GM10266 (cell line): ENCODE results near the gene DOHH.

Experiments used
- DNase-seq: peaks from one replicate; pipeline ENCODE4 v3.0.0; 2012; ENCODE audit errors: extremely low spot score
- TF ChIP-seq, protein P1 (sequence below): IDR thresholded peaks from 2 replicates; pipeline ENCODE4 v1.5.1; 2012; ENCODE audit warnings: mild to moderate bottlenecking, low read depth; ENCODE audit not compliant: control insufficient read depth, insufficient read depth; ENCODE audit errors: missing control alignments

Gene DOHH

DNA sequence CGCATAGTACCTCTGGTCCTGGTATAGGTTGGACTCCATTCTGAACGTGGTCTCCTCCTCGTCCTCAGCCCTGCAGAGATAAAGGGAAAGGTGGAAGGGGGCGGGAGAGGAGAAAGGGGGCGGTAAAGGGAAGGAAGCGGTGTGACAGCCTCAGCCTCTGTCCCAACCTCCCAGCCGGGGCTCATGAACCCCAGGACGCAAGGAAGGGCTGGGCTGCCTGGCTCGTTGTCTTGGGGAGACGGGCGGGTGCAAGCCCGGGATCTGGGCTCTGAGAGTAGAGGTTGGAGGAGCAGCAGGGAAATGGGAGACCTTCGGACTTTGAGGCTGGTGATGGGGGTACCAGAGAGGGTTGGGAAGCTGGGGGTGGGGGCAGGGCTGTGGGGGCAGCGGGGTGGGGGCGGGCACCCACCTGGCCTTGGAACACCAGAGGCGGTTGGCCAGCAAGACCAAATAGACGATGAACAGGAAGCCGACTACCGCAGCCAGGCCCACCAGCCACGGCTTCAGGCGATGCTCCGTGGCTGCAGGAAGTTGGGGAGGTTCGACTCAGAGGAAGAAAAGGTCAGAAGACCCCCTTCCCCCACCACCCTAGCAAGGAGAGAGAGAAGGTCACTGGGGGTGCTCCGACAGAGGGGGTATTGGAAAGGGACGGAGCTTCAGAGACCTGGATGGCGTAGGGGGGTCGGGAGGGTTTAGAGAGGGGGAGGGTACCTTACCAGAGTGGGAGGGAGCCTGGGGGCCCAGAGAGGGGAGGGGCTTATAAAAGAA lies 21.9 kb downstream of the DOHH start:
- TF ChIP-seq, protein P1, sequence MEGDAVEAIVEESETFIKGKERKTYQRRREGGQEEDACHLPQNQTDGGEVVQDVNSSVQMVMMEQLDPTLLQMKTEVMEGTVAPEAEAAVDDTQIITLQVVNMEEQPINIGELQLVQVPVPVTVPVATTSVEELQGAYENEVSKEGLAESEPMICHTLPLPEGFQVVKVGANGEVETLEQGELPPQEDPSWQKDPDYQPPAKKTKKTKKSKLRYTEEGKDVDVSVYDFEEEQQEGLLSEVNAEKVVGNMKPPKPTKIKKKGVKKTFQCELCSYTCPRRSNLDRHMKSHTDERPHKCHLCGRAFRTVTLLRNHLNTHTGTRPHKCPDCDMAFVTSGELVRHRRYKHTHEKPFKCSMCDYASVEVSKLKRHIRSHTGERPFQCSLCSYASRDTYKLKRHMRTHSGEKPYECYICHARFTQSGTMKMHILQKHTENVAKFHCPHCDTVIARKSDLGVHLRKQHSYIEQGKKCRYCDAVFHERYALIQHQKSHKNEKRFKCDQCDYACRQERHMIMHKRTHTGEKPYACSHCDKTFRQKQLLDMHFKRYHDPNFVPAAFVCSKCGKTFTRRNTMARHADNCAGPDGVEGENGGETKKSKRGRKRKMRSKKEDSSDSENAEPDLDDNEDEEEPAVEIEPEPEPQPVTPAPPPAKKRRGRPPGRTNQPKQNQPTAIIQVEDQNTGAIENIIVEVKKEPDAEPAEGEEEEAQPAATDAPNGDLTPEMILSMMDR, result no peak
- no peak for DNase-seq

DNA sequence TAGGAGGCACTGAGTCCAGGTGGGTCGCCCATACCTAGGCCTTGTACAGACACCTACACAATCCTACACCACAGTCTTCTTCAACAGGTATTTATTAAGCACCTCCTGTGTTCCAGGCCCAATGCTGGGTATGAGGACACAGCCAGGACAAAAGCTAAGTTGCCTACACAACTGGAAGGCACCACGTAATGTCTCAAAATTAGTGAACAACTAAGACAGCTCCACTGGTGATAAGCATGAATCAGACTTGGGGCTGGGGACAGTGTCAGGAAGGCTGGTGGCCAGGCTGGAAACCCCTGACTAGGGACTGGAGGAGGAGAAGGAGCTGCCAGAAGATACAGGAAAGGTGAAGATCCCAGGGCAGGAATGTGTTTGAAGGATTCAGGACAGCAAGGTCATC lies 22.5 kb downstream of the DOHH start:
- no peak for DNase-seq
- TF ChIP-seq, protein P1, result no peak

DNA sequence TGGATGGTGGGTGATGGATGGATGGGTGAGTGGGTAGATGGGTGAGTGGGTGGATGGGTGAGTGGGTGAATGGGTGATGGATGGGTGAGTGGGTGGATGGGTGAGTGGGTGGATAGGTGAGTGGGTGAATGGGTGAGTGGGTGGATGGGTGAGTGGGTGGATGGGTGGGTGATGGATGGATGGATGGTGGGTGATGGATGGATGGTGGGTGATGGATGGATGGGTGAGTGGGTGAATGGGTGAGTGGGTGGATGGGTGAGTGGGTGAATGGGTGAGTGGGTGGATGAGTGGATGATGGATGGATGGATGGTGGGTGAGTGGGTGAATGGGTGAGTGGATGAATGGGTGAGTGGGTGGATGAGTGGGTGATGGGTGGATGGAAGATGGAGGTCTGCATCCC lies 23.0 kb downstream of the DOHH start:
- TF ChIP-seq, protein P1, result no peak
- DNase-seq, result no peak

DNA sequence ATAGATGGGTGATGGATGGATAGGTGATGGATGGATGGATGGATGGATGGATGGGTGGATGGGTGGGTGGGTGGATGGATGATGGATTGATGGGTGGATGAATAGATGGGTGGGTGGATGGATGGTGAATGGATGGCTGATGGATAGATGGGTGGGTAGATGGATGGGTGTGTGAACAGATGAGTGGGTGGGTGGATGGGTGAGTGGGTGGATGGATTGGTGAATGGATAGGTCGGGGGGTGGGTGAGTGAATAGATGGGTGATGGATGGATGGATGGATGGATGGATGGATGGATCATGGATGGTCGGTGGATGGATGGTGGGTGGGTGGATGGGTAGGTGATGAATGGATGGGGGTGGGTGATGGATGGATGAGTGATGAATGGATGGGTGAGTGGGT lies 23.6 kb downstream of the DOHH start:
- no peak for DNase-seq
- TF ChIP-seq, protein P1, result no peak

DNA sequence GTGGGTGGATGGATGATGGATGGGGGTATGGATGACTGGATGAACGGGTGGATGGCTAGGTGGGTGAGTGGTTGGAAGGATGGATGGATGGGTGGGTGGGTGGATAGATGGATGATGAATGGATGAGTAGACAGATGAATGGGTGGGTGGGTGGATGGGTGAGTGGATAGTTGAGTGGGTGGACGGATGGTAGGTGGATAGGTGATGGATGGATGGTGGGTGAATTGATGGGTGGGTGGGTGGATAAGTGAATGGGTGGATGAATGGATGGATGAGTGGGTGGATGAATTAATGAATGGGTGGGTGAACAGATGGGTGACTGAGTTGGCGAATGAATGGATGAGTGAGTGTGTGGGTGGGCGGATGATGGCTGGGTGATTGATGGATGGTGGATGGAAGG lies 25.0 kb downstream of the DOHH start:
- DNase-seq, result no peak
- TF ChIP-seq, protein P1, result no peak

DNA sequence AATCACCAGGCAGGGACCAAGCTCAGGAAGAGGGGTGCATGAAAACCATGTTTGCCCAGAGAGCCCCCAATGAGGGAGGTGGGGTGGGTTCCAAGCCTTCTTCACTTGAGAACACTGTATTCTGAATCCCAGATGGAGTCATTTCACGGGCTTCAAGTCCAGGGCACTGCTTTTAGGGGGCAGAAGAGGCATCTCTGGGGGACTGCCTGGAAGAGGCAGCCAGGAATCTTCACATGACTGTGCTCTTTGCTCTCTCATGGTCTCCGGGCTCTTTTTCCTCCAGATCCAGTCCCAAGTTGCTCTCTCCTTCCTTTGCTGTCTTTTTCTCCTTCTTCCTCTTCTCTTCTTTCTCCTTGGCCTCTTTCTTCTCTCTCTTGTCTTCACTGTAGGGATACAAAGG lies 25.9 kb downstream of the DOHH start:
- no peak for DNase-seq
- TF ChIP-seq, protein P1, result no peak

DNA sequence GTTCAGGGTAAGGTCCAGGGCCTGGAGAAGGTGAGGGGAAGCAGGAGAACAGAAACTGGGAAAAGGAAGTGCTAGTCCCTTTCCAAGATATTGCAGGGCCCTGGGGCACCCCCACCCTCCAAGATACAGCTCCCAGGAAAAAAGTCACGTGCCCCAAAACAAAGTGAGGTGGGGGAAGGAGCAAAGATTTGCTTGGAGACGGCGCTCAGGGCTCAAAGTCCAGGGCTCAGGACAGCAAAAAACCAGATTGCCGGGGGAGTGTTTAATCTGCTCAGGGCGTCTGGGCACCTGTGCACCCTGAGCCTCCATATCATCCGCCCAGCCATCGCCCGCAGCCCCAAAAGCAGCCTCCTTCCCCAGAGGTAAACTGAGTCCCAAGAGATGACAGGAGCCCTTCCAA lies 26.5 kb downstream of the DOHH start:
- TF ChIP-seq, protein P1, result no peak
- DNase-seq, result no peak
